ENCODE results near the gene MEIOSIN.
"Not testable (repeated sequence)": the region's sequence is repeated elsewhere in the genome, so short reads cannot be mapped to it uniquely, and the experiment has no call there.

Gene MEIOSIN, protein sequence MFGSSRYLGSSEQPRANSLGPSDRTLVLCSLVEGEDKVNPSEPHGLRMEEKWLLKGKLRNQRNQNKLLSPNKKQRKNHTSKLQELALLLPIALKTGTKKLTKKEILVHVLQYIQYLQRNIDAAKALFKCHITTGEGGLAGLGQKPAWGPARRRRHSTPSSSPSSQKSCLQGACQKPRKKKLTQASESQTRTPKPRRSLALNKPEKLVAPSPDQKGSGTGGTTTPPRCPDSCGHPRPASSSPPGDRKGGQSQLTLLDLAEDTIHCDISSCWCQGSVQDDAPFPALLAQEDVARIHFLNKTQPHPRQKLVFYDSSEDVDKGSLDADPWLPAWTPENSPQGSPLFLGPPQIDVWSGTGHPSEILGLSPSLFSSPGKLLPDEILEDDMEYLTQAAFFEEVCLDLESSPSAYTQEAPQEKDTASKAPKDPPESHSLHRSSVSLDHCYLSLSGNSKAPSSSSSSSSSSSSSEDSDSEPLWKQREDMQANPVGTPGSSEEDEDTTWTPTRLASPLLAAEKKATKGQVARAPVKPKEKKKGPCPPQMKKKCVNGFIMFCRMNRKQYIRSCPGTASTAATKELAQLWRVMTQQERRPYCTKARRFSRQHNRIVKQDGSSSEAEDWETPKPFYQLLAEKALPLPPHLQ

DNA sequence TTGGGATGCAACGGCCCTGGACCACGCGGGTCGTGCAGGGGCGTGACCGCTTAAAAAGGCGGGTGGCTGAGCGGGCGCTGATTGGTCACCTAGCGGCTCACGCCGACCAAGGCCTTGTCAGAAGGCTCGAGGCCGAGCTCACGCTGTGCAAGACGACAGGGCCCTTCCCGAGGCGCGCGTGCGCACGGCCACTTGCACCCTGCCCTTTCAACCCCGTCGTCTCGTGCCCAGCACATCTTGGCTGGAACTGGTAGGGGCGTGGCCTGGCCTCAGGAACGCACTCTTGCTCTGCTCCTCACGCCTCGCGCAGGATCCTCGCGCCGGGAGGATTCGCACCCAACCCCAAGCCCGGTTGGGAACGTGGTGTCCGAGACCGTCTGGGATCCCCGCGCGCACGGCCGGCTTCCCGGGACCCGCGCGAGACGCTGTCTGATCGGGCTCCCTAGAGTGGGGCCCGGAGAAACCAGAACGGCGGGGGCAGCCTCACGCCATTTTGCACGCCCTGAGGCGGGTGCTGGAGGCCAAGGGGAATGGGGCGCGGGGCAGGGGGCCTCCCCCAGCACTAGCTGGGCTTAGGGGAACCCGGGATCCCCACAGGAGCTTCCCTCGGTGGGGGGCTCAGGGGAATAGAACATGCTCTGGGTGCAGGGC, at the start of gene MEIOSIN:
Gene MEIOSIN (plus strand): TSS at position 280 of the 651 bp plus-strand sequence. CDS start 1,938 bp downstream, outside the sequence.
- no peak for DNase-seq (ENCODE audit: low read depth)

DNA sequence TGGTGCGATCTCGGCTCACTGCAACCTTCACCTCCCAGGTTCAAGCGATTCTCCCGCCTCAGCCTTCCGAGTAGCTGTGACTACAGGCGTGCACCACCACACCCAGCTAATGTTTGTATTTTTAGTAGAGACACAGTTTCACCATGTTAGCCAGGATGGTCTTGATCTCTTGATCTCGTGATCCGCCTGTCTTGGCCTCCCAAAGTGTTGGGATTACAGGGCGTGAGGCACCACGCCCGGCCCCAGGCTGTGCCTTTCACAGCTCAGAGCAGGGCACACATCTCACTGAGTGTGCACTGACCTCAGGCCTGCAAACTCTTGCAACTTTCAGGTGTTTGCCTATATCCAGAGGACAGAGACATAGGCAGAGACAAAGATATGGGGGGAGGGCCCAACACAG, 48.2 kb upstream of the MEIOSIN start:
- not testable (repeated sequence) for DNase-seq (ENCODE audit: low read depth)

DNA sequence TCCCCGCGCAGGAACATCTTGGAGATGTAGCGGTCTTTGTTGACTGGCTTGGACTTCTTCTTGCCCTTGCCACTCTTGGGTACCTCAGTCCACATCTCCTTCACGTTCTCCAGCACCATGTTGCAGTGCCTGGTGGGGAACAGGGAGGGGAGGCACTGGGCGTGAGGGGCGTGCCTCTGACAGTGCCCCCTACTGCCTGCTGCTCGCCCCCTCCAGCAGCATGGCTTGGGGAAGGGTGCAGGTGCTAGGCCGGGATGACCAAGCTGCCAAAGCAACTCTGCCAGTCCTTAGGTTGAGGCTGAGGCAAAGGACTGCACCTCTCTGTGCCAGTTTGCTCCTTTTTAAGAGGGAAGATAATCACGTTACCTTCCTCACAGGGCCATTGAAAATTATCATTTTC, 45.6 kb upstream of the MEIOSIN start:
- DNase-seq (ENCODE audit: low read depth), result no peak

DNA sequence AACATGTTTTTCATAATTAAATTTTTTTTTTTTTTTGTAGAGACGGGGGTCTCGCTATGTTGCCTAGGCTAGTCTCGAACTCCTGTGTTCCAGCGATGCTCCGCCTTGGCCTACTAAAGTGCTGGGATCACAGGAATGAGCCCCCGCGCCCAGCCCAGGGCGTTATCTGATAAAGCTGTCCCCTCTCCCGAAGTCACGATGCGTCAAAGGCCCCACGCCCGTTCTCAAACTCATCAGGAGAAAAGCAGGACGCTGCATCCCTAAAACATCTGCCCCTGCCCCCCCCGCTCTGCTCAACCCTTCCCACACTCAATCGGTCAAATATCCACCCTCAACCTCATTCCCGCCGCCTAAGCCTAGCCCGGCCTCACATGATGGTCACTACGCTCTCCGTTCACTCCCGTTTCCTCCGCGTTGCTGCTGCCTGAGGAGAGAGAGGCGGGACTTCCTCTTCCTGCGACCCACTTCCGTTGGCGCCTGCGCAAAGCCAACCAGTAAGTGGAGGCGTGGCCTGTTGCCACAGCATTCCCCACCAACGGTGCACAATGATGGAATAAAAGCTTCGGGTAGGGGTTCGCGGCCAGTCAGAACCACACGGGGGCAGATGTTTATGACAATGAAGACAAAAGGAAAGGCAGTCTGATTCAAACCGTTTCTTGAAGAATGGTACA, 41.6 kb upstream of the MEIOSIN start, which contains the start of gene SNRPD2:
Gene SNRPD2 (minus strand): TSS at position 438 of the 671 bp plus-strand sequence. CDS start 65 bp downstream, at position 373.
- peak; percentile 93 for DNase-seq (ENCODE audit: low read depth)

DNA sequence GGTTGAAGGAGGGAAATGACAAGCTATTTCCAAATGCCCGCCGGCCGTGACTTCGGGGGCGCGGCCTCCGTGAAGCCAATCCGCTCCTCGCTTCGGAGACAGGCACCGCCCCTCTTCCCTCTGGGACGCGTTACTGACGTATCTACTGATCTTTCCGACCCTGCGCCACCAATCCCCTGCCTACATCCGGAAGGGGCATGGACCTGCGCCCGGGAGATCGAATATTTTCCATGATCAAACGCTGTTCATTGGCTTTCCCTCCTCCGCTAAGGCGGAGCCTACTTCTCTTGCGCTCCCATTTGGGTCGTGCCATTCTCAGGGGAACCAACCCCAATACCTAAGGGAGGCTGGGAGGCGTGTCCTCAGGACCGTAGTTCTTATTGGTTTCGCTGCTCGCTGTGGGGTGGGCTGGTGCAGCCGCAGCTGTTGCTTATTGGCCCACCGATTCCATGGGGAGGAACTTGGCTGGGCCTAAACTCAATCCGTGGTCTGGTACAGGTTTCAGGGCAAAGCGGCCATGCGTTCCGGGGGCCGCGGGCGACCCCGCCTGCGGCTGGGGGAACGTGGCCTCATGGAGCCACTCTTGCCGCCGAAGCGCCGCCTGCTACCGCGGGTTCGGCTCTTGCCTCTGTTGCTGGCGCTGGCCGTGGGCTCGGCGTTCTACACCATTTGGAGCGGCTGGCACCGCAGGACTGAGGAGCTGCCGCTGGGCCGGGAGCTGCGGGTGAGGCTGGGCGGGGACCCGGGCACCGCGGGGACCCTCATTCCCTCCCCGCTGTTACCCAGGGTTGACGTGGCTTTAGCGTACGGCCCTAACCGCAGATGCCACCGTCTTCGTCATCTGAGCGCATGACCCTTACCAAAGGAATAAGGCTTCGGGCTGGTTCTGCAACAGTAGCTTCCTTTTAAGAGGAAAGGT, 40.8 kb upstream of the MEIOSIN start, which contains the start of gene QPCTL:
Gene QPCTL (plus strand): TSS at position 480 of the 919 bp plus-strand sequence. CDS start 38 bp downstream, at position 518.
- peak; percentile 96 for DNase-seq (ENCODE audit: low read depth)

DNA sequence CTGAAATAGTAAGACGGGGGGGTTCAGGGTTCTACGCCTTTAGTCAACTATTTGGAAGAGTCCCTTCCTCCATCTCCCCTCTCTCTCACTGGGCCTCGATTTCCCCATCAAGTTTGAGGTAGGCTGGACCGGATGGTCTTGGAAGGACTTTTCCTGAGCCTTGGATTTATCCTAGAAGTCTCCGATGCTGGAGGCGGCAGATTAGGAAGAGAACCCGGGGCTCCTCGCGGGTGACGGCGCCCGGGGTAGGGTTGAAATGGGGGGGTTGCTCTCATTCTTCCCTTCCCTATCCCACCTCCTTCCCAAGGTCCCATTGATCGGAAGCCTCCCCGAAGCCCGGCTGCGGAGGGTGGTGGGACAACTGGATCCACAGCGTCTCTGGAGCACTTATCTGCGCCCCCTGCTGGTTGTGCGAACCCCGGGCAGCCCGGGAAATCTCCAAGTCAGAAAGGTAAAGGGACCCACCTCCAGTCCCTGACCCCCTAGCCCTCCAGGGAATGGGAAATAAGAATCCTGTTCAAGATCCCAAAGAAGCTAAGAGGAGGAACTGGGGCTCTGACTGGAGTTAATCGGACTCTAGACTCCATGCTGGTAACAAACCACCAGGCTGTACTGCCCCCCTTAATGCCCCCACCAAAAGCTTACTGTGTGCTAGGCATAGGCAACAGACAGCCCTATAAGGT, 40.0 kb upstream of the MEIOSIN start:
- DNase-seq (ENCODE audit: low read depth), result peak; percentile 70

DNA sequence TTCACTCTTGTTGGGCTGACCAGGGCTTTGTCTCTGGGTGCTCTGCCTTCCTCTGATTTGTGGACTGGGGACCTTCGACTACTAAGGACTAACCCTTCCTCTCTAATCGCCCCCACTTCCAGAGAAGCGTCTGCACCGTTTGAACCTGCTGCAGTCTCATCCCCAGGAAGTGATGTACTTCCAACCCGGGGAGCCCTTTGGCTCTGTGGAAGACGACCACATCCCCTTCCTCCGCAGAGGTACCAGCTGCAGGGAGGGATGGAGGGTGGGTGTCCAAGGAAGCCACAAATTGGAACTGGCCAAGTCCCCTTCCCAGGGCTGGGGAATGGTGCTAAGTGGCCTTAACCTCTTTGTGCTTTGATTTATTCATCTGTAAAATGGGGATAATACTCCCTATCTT, 31.6 kb upstream of the MEIOSIN start:
- DNase-seq (ENCODE audit: low read depth), result no peak

DNA sequence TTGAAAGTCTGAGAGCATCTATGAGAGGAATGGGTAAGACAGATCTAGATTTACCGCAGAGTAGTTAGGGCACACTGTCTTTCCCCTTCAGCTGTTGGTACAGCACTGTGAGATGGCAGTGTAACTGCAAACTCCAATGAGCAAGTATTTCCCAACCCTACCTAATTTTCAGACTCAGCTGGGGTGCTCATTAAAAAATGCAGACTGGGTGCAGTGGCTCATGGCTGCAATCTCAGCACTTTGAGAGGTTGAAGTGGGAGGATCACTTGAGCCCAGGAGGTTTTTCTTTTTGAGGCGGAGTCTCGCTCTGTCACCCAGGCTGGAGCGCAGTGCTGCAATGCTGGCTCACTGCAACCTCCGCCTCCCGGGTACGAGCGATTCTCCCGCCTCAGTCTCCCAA, 28.1 kb upstream of the MEIOSIN start:
- no peak for DNase-seq (ENCODE audit: low read depth)

DNA sequence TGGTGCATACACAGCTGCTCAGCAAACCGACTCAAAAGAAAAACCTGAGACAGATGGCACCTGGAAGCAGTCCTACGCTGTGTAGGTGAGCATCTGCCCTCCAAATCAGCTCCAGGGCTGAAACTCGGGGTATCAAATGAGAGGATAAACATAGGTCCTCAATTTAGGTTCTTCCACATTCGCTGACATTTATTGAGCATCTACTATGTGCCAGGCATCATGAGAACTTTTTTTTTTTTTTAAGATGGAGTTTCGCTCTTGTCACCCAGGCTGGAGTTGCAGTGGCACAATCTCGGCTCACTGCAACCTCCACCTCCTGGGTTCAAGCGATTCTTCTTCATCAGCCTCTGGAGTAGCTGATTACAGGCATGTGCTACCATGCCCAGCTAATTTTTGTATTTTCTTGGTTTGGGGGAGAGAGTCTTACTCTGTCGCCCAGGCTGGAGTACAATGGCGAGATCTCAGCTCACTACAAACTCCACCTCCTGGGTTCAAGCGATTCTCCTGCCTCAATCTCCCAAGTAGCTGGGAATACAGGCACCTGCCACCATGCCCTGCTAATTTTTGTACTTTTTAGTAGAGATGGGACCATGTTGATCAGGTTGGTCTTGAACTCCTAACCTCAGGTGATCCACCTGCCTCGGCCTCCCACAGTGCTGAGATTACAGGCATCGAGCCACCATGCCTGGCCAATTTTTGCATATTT, 27.4 kb upstream of the MEIOSIN start:
- DNase-seq (ENCODE audit: low read depth), result no peak

DNA sequence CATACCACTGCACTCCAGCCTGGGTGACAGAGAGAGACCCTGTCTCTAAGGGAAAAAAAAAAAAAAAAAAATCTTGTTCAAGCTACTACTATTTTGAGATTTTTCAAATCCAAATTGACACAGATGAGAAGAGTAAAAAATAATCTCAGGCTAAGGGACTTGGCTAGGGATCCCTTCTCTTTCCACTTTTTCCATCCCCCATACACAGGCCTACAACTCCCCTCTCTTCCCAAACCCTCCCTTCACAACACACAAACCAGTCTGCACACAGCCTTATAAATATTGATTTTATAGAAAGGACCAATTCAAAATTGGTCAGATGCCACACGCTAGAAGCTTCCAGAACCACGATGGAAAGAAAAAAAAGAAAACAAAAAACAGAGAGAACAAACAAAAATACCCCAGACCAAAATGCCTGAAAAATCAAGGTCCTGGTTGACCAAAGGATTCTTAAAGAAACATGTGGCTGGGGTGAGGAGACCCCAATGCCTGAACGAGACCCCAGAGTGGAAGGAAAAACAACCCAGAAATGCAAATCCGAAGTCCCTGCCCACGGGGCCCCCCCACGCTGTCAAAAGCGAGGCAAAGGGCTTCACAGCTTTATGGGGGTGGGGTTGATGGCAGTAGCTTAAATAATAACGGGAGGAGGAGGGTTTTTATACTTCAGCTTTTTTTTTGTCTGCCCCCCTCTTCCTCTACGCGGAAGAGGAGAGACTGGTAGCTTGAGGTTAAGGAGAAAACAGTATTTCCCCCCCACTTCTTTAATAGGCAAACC, 22.7 kb upstream of the MEIOSIN start:
- DNase-seq (ENCODE audit: low read depth), result no peak

DNA sequence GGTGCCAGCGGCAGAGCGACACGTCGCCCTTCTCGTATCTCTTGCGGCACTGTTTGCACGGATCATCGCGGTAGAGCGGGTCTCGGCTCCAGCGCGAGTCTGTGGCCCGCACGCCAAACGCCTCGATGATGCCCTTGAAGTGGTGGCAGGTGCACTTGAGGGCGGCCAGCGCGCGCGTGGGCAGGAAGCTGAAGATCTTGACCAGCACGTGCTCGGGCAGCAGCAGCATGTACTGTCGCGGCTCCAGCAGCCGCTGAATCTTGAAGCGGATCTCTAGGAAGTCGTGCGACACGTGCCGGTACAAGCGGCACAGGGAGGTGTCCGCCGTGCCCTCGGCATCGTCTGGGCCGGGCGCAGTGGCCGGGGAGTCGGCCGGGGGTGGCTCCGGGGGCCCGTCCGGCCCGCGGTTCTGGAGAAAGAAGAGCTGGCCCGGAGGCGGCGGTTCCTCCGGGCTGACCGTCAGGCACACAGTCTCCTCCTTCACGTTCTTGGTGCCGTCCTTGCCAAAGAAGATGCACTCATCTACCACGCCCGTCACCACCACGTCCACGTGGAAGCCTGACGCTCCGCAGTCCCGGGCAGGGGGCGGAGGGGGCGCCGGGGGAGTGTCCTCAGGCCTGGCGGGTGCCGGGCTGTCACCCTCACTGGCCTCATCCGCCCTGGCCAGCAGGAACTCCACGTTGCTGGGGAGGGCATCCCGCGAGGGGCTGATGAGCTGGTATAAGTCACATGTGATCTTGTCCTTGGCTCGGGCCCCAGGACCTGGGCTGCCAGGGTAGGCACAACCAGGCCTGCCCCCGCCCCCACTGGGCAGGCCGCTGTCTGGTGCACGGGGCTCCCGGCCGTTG, 21.2 kb upstream of the MEIOSIN start:
- DNase-seq (ENCODE audit: low read depth), result no peak

DNA sequence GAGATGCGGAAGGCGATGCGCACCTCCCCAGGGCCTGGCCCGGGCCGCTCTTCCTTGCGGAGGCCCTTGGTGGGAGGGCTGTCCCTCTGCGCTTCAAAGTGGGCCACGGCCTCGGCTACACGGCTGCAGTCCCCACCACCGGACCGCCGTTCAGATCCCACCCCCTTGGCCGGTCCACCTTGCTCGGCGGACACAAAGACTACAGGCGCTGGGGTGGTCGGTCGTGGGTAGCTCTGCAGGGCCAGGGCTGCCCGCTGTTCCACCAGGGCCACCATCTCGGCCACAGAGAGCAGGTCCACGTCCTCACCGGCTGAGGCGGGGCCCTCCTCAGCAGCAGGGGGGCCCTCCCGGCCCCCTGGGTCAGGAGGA, 20.6 kb upstream of the MEIOSIN start:
- no peak for DNase-seq (ENCODE audit: low read depth)

DNA sequence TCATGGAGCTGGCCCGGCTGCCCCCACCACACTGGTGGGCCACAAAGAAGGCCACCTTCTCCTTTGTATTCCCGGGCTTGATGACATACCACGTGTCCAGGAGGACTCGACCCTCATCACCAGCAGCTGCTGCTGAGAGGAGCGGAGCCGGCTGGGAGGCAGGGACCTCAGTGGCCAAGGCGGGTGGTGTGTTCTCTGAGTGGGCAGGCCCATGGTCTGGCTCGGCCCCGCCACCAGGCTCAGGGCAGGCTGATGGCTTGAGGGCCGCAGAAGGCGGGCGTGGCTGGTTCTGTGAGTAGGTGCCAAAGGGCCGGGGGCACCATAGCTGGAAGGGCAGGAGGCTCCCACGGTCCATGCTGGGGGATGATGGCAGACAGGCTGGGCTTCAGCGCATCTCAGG, 20.1 kb upstream of the MEIOSIN start:
- DNase-seq (ENCODE audit: low read depth), result no peak

DNA sequence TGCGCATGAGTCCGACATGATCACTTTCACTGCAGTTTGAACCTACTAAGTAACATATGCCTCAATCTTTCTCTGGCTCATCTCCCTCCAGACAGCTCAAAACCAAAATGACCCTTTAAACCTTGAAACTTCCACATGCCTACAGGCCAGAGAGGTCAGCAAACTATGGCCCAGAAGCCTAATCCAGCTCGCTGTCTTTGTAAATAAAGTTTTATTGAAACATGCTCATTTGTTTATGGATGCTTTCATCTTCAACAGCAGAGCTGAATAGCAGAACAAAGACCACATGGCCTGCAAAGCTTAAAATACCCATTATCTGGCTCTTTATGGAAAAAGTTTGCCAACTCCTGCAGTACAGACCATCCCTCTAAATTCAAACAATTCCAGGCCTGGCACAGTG, 18.1 kb upstream of the MEIOSIN start:
- no peak for DNase-seq (ENCODE audit: low read depth)

DNA sequence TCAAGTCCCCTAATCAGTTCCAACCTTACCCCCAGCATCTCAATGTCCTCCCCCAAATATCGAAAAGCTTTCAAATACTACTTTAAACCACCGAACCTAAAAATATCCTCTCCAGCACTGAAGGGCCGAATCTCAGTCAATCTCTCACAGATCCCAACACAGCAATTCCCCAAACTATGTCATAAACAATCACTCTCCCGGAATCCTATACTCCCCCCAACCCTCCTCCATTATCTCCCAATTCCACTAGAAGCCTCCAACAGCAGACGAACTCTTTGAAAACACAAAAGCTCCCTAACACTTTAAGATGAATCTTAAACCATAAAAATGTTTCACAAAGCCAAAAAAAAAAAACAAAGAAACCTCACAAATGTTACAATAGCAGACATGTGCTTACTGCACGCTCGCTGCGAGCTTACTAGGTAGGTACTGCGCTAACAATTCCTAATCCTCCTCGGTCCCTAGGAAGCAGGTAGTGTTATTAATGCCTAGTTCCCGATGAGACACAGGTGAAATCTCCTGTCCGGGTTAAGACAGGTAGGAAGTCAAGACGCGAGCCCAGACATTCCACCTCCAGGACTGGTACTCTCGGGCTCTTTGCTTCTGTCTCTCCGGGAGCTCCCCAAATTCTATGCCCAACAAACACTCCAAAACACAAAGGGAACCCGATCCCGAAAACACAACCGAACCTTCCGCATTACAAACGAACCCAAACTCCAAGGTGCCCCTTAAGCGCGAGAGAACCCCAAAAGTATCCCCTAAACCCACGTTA, 16.7 kb upstream of the MEIOSIN start:
- no peak for DNase-seq (ENCODE audit: low read depth)

DNA sequence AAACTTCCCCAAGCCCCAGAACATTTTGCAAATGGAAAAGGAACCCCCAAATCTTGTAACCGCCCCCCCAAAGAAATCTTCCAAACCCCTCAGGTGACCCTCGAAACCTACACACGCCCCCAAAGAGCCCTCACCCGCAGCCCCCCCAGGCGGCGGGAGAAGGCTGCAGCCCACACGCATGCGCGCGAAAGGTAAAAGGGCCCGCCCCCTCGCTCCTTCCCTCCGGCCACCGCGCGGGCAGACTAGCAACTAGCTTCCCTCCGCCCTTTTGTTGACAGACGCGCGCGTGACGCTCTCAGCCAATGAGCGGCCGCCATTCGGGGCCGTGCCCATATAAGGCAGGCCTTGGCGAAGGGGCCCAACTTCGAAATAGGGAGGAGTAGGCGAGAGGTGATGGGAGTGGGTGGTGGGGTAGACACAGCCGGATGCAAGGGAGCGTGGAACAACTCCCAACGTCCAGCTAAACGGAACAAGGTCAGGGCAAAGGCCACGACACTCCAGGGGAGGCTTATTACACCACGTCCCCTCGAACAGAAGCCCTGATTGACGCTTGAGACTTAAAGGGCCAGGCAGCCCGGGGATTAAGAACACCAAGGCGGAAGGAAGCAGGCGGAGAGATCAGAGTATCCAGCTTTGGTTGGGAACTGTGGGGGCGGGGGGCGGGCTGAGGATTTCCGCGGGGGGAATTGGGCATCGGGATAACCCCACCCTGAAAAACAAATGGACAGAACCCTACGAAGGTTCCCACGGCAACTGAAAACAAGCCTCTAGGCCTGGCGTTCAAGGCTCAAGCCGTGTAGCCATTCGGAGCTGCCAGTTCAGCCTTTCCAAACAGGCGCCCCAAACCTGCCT, 15.9 kb upstream of the MEIOSIN start:
- DNase-seq (ENCODE audit: low read depth), result peak; percentile 95
